ENCODE results near the gene ANAPC15.
"Not testable (repeated sequence)": the region's sequence is repeated elsewhere in the genome, so short reads cannot be mapped to it uniquely, and the experiment has no call there.

Gene ANAPC15

GRCh38 chr11:72146625-72147024, 34.1 kb upstream of the ANAPC15 start:
- Histone ChIP-seq H3F3A (ENCODE audit: insufficient read depth, low read length) (no peaks in the 10 kb centered on the region), H3K79me2 (ENCODE audit: low read length) (no peaks in the 10 kb centered on the region), H3K9me2 (replicated peaks; ENCODE audit: insufficient read depth, low read length) (no peaks in the 10 kb centered on the region), H3K27ac (ENCODE audit: low read length) (no peak overlapping the region), H2AFZ (ENCODE audit: low read length) (no peak overlapping the region), H4K20me1 (ENCODE audit: insufficient read depth, low read length) (no peaks in the 10 kb centered on the region), H3K4me1 (ENCODE audit: low read length) (no peaks in the 10 kb centered on the region), H3K4me3 (ENCODE audit: low read length) (no peak overlapping the region), H3K4me2 (ENCODE audit: low read depth, low read length) (no peak overlapping the region), H3K9ac (ENCODE audit: low read length) (no peak overlapping the region), H3K36me3 (replicated peaks; ENCODE audit: insufficient read depth, low read length) (no peaks in the 10 kb centered on the region), H3K27me3 (replicated peaks; ENCODE audit: insufficient read depth, low read length) (no peaks in the 10 kb centered on the region), H3K9me3 (replicated peaks; ENCODE audit: insufficient read depth, low read length) (no peaks in the 10 kb centered on the region)
- no peak for TF ChIP-seq CTCF (IDR thresholded peaks at IDR 0.05; ENCODE audit: low read length)
- no peak for TF ChIP-seq EZH2 (optimal IDR thresholded peaks at IDR 0.05; ENCODE audit: low read depth, low read length)
- TF ChIP-seq EZH2phosphoT487 (IDR thresholded peaks at IDR 0.05; ENCODE audit: low read length): no peak
- no peak for DNase-seq

- TF ChIP-seq EZH2 (optimal IDR thresholded peaks at IDR 0.05; ENCODE audit: low read depth, low read length): no peak
- TF ChIP-seq EZH2phosphoT487 (IDR thresholded peaks at IDR 0.05; ENCODE audit: low read length): no peak
- no peak for TF ChIP-seq CTCF (IDR thresholded peaks at IDR 0.05; ENCODE audit: low read length)
- no peak for DNase-seq
- Histone ChIP-seq H3K9ac (ENCODE audit: low read length) (no peak overlapping the region), H3K36me3 (replicated peaks; ENCODE audit: insufficient read depth, low read length) (no peaks in the 10 kb centered on the region), H3K27ac (ENCODE audit: low read length) (no peak overlapping the region), H3K9me3 (replicated peaks; ENCODE audit: insufficient read depth, low read length) (no peaks in the 10 kb centered on the region), H3F3A (ENCODE audit: insufficient read depth, low read length) (no peaks in the 10 kb centered on the region), H3K27me3 (replicated peaks; ENCODE audit: insufficient read depth, low read length) (no peaks in the 10 kb centered on the region), H3K4me2 (ENCODE audit: low read depth, low read length) (no peak overlapping the region), H2AFZ (ENCODE audit: low read length) (no peak overlapping the region), H3K79me2 (ENCODE audit: low read length) (no peaks in the 10 kb centered on the region), H3K4me3 (ENCODE audit: low read length) (no peak overlapping the region), H3K4me1 (ENCODE audit: low read length) (no peaks in the 10 kb centered on the region), H3K9me2 (replicated peaks; ENCODE audit: insufficient read depth, low read length) (no peaks in the 10 kb centered on the region), H4K20me1 (ENCODE audit: insufficient read depth, low read length) (no peaks in the 10 kb centered on the region)
Measured at GRCh38 chr11:72144807-72145565, 32.5 kb upstream of the ANAPC15 start.

- not testable (repeated sequence) for H3K27me3 ChIP-seq (replicated peaks; ENCODE audit: insufficient read depth, low read length); H2AFZ ChIP-seq (ENCODE audit: low read length); H3F3A ChIP-seq (ENCODE audit: insufficient read depth, low read length); H3K4me2 ChIP-seq (ENCODE audit: low read depth, low read length); H3K9me2 ChIP-seq (replicated peaks; ENCODE audit: insufficient read depth, low read length); H4K20me1 ChIP-seq (ENCODE audit: insufficient read depth, low read length); H3K36me3 ChIP-seq (replicated peaks; ENCODE audit: insufficient read depth, low read length); H3K4me1 ChIP-seq (ENCODE audit: low read length); H3K4me3 ChIP-seq (ENCODE audit: low read length); H3K9me3 ChIP-seq (replicated peaks; ENCODE audit: insufficient read depth, low read length); H3K79me2 ChIP-seq (ENCODE audit: low read length); H3K9ac ChIP-seq (ENCODE audit: low read length); H3K27ac ChIP-seq (ENCODE audit: low read length); DNase-seq
Measured at GRCh38 chr11:72142543-72142942, 30.0 kb upstream of the ANAPC15 start.

GRCh38 chr11:72142086-72142485, 29.6 kb upstream of the ANAPC15 start:
- not testable (repeated sequence) for H3K9me2 ChIP-seq (replicated peaks; ENCODE audit: insufficient read depth, low read length); H3K9ac ChIP-seq (ENCODE audit: low read length); H3K4me2 ChIP-seq (ENCODE audit: low read depth, low read length); H3K27me3 ChIP-seq (replicated peaks; ENCODE audit: insufficient read depth, low read length); H3K79me2 ChIP-seq (ENCODE audit: low read length); H3F3A ChIP-seq (ENCODE audit: insufficient read depth, low read length); H3K36me3 ChIP-seq (replicated peaks; ENCODE audit: insufficient read depth, low read length); DNase-seq; H3K4me3 ChIP-seq (ENCODE audit: low read length); H3K4me1 ChIP-seq (ENCODE audit: low read length); H2AFZ ChIP-seq (ENCODE audit: low read length); H4K20me1 ChIP-seq (ENCODE audit: insufficient read depth, low read length); H3K9me3 ChIP-seq (replicated peaks; ENCODE audit: insufficient read depth, low read length); H3K27ac ChIP-seq (ENCODE audit: low read length)
